ENCODE data around the gene COL27A1. TPM values are rescaled to one million over a fixed set of nuclear protein-coding genes. Genes with fewer than 3 reads are reported as not detected.

The COL27A1 gene
- total and polyA plus RNA-seq, 3 donors from 2014 or later = 9.3 to 68.8 (median 25.7) TPM

DNA sequence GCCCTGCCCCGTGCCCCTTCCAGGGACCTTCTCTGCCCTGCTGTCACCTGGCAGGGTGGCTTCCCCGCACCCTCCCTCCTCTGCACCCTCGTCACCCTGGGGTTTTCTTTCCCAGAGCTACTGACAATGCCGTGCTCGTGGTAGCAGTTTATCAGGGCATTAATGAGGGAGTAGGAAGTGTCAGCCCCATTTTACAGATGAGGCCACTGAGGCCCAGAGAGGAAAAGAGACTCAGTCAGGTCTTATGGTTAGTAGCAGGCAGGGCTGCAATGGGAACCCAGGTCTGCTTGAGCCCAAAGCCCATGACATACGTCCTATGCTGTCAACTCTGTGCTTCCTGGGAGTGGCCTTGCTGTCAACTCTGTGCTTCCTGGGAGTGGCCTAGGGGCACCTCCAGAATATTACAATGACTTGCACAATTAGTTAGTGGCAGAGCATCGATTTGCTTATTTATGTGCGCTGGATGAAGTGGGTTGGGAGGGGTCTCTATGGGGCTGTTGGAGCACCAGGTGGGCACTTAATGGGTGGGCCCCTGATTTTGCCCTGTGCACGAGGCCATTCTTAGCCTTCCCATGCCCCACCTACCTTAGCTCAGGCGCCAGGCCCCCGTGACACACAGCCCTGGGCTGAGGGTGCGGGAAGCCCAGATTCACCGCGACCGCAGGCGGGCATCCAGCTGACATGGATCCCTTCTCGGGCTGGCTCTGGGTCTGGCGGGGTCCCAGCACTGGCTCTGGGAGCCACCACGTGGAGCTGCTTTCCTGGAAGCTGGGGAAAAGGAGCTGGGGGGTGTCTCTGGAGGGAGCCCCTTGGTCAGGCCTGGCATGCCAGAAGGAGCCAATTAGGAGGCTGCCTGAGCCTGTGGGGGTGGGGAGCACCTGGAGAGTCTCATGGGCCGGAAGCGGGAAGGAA, 85.6 kb downstream of the COL27A1 start:
- no peak overlapping the region for H3K4me3 ChIP-seq
- no peak for DNase-seq
- intact Hi-C loops (cut with DNase I; ENCODE audit: low total_unique reads) = no loop called here
- 94 to 95% methylated on average over 13 to 21 of the region's 21 CpGs for WGBS, 2 donors
- TF ChIP-seq, protein P1, sequence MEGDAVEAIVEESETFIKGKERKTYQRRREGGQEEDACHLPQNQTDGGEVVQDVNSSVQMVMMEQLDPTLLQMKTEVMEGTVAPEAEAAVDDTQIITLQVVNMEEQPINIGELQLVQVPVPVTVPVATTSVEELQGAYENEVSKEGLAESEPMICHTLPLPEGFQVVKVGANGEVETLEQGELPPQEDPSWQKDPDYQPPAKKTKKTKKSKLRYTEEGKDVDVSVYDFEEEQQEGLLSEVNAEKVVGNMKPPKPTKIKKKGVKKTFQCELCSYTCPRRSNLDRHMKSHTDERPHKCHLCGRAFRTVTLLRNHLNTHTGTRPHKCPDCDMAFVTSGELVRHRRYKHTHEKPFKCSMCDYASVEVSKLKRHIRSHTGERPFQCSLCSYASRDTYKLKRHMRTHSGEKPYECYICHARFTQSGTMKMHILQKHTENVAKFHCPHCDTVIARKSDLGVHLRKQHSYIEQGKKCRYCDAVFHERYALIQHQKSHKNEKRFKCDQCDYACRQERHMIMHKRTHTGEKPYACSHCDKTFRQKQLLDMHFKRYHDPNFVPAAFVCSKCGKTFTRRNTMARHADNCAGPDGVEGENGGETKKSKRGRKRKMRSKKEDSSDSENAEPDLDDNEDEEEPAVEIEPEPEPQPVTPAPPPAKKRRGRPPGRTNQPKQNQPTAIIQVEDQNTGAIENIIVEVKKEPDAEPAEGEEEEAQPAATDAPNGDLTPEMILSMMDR (IDR thresholded peaks at IDR 0.05) = no peak
- no peak for TF ChIP-seq POLR2A (IDR thresholded peaks at IDR 0.05)
- H3K9me3 ChIP-seq = no peaks in the 10 kb centered on the region
- H3K27ac ChIP-seq = no peak overlapping the region
- H3K27me3 ChIP-seq = no peaks in the 10 kb centered on the region
- no peaks in the 10 kb centered on the region for H3K36me3 ChIP-seq (ENCODE audit: low read depth, missing control alignments)
- H3K4me1 ChIP-seq = peaks cover 21% of the 10 kb centered on the region

DNA sequence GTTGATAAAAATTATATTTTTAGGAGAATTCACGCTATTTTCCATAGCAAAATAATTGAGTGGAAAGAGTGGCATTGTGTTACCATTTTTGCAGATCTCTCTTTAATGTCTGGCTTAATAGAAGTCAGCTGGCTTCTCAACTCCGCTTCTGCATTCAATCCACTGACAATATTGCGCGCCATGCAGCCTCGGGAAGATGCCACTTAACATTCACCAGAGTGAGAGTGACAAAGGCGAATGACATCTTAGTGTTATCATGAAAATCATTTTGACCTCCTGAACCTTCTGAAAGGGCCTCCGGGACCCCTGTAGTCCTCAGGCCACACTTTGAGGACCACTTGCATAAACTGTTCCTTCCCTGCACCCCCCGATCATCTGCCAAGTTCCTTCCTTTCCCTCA, 87.5 kb downstream of the COL27A1 start:
- H3K27ac ChIP-seq = no peak overlapping the region
- no peak for DNase-seq
- peaks cover 15% of the 10 kb centered on the region for H3K4me1 ChIP-seq
- intact Hi-C loops (cut with DNase I; ENCODE audit: low total_unique reads) = no loop called here
- TF ChIP-seq, protein P1 (IDR thresholded peaks at IDR 0.05) = no peak
- TF ChIP-seq POLR2A (IDR thresholded peaks at IDR 0.05) = no peak
- H3K9me3 ChIP-seq = no peaks in the 10 kb centered on the region
- H3K27me3 ChIP-seq = no peaks in the 10 kb centered on the region
- H3K4me3 ChIP-seq = no peak overlapping the region
- WGBS, 2 donors = 86 to 93% methylated on average over 8 of the region's 8 CpGs
- no peaks in the 10 kb centered on the region for H3K36me3 ChIP-seq (ENCODE audit: low read depth, missing control alignments)

DNA sequence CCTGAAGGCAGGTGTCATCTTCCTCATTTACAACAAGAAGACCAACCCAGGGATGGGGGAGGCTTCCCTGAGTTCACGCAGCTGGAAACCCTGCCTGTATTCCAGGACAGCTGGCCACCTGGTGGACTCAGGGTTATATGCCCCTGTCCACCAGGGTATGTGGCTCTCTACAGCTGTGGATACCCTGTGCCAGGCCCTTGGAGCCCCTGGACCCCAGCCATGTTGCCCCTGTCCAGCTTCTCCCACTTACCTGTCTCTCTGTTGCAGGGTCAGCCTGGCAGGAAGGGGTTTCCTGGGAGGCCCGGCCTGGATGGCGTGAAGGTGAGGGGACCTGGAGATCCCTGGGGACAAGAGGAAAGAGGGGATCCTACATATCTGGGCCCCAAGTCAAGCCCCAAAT, 87.9 kb downstream of the COL27A1 start:
- Histone ChIP-seq H3K9me3 (no peaks in the 10 kb centered on the region), H3K36me3 (ENCODE audit: low read depth, missing control alignments) (no peaks in the 10 kb centered on the region), H3K4me1 (peaks cover 14% of the 10 kb centered on the region), H3K4me3 (no peak overlapping the region), H3K27ac (no peak overlapping the region), H3K27me3 (no peaks in the 10 kb centered on the region)
- intact Hi-C loops (cut with DNase I; ENCODE audit: low total_unique reads) = no loop called here
- DNase-seq = no peak
- TF ChIP-seq, protein P1 (IDR thresholded peaks at IDR 0.05) = no peak
- no peak for TF ChIP-seq POLR2A (IDR thresholded peaks at IDR 0.05)
- WGBS, 2 donors = 90% methylated on average over 3 of the region's 3 CpGs

DNA sequence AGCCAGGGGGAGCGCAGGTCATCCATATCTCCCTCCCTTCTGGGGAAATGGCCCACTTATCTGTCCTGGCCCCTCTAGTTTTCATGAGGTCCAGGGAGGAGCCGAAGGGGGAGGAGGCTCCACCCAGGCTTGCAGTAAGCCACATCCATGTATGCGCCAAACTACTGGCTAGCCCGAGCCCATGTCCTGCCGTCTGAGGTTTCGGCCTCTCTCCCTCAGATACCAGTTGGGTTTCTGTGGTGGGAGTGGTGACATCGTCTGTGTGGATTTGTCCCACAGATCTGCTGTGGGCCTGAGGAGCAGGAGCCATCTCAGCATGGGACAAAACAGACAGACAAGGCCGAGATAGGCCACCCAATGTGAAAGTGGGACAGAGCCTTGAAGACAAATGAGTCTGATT, 89.2 kb downstream of the COL27A1 start:
- 86 to 95% methylated on average over 8 of the region's 8 CpGs for WGBS, 2 donors
- intact Hi-C loops (cut with DNase I; ENCODE audit: low total_unique reads) = no loop called here
- TF ChIP-seq POLR2A (IDR thresholded peaks at IDR 0.05) = no peak
- TF ChIP-seq, protein P1 (IDR thresholded peaks at IDR 0.05) = no peak
- Histone ChIP-seq H3K4me3 (no peak overlapping the region), H3K36me3 (ENCODE audit: low read depth, missing control alignments) (no peaks in the 10 kb centered on the region), H3K9me3 (no peaks in the 10 kb centered on the region), H3K27ac (no peak overlapping the region), H3K27me3 (no peaks in the 10 kb centered on the region), H3K4me1 (peaks cover under 1% of the 10 kb centered on the region)
- no peak for DNase-seq

DNA sequence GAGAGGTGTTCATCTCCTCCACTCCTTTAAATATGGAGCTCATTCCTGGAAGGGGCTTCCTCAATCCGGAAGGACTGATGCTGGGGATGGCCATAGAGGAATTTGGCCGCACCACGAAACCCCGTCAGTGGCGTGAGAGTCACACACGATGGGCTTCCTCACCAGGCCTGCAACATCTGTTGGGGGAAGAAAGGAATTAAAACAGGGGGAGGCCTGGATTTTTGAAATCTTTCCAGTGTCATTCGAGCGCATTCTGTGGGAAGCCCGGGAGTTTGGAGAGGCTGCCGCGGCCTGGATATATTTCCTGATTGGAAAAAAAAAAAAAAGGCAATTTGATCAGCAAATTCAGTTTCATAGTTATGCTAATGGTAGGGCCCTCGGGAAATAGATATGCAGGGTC, 91.2 kb downstream of the COL27A1 start:
- no peaks in the 10 kb centered on the region for H3K9me3 ChIP-seq
- no peak overlapping the region for H3K4me3 ChIP-seq
- no peak for DNase-seq
- intact Hi-C loops (cut with DNase I; ENCODE audit: low total_unique reads) = no loop called here
- WGBS, 2 donors = 84 to 90% methylated on average over 12 of the region's 12 CpGs
- H3K27ac ChIP-seq = no peak overlapping the region
- peaks cover 4% of the 10 kb centered on the region for H3K4me1 ChIP-seq
- TF ChIP-seq POLR2A (IDR thresholded peaks at IDR 0.05) = no peak
- TF ChIP-seq, protein P1 (IDR thresholded peaks at IDR 0.05) = no peak
- no peaks in the 10 kb centered on the region for H3K27me3 ChIP-seq
- H3K36me3 ChIP-seq (ENCODE audit: low read depth, missing control alignments) = no peaks in the 10 kb centered on the region

Data from testis (tissue), 3 donors.